Astrocyte (in vitro differentiated cells and primary cell): ENCODE measurements around the gene ZSWIM8.

Experiments
- CTCF ChIP-seq: IDR thresholded peaks from 2 replicates; pipeline ENCODE4 v1.5.1; 2011; ENCODE audit warnings: low read depth, mild to moderate bottlenecking, inconsistent platforms, low read length, moderate library complexity; ENCODE audit not compliant: insufficient read depth
- EZH2 ChIP-seq: IDR thresholded peaks from 2 replicates; pipeline ENCODE4 v1.6.1; 2012; ENCODE audit warnings: mild to moderate bottlenecking, low read length, inconsistent platforms; ENCODE audit not compliant: insufficient read depth

GRCh38 chr10:73836427-73836980 lies 51.1 kb downstream of the ZSWIM8 start:
- TF ChIP-seq EZH2 (no peak), CTCF (no peak)
